ENCODE results near the gene FITM2. TPM values are rescaled to one million over a fixed set of nuclear protein-coding genes. Genes with fewer than 3 reads are reported as not detected.

The FITM2 gene
- total RNA-seq, 2 donors from 2014 or later, result 7.0 to 17.1 TPM

GRCh38 chr20:44344723-44345122, 33.7 kb upstream of the FITM2 start:
- H3K4me1 ChIP-seq, result no peaks in the 10 kb centered on the region
- no peak for ATAC-seq
- no peaks in the 10 kb centered on the region for H3K27me3 ChIP-seq
- H3K4me3 ChIP-seq, result no peak overlapping the region
- no peak for DNase-seq
- no peaks in the 10 kb centered on the region for H3K36me3 ChIP-seq (replicated peaks in 1 of 2; ENCODE audit: insufficient read depth in 1 of 2, low read depth in 2 of 2)
- intact Hi-C loops (cut with DNase I), result no loop called here
- TF ChIP-seq POLR2A (IDR thresholded peaks at IDR 0.05), result no peak
- H3K27ac ChIP-seq, result no peak overlapping the region
- WGBS, 2 donors, result 48 to 55% methylated on average over 4 of the region's 4 CpGs
- H3K9me3 ChIP-seq, result no peaks in the 10 kb centered on the region

- TF ChIP-seq POLR2A (IDR thresholded peaks at IDR 0.05) (no peak), CTCF (IDR thresholded peaks at IDR 0.05) (no peak)
- 82 to 90% methylated on average over 12 of the region's 12 CpGs for WGBS, 2 donors
- Histone ChIP-seq H3K27me3 (no peaks in the 10 kb centered on the region), H3K4me3 (no peak overlapping the region), H3K4me1 (no peaks in the 10 kb centered on the region), H3K27ac (no peak overlapping the region), H3K36me3 (replicated peaks in 1 of 2; ENCODE audit: insufficient read depth in 1 of 2, low read depth in 2 of 2) (no peaks in the 10 kb centered on the region), H3K9me3 (no peaks in the 10 kb centered on the region)
- ATAC-seq, result no peak
- no peak for DNase-seq
- intact Hi-C loops (cut with DNase I), result no loop called here
These were observed 32.2 kb upstream of the FITM2 start for GRCh38 chr20:44343162-44343675.

GRCh38 chr20:44342248-44342647, 31.2 kb upstream of the FITM2 start:
- intact Hi-C loops (cut with DNase I), result no loop called here
- H3K9me3 ChIP-seq, result no peaks in the 10 kb centered on the region
- H3K27ac ChIP-seq, result no peak overlapping the region
- TF ChIP-seq CTCF (IDR thresholded peaks at IDR 0.05) (no peak), POLR2A (IDR thresholded peaks at IDR 0.05) (no peak)
- H3K4me3 ChIP-seq, result no peak overlapping the region
- DNase-seq (no peak), ATAC-seq (no peak)
- no peaks in the 10 kb centered on the region for H3K4me1 ChIP-seq
- 74 to 83% methylated on average over 6 of the region's 6 CpGs for WGBS, 2 donors
- no peaks in the 10 kb centered on the region for H3K27me3 ChIP-seq
- no peaks in the 10 kb centered on the region for H3K36me3 ChIP-seq (replicated peaks in 1 of 2; ENCODE audit: insufficient read depth in 1 of 2, low read depth in 2 of 2)

GRCh38 chr20:44336725-44337380, 25.9 kb upstream of the FITM2 start, which contains the start of gene R3HDML:
R3HDML (plus strand) TSS chr20:44337043; CDS start chr20:44337158, 115 bp downstream.
- intact Hi-C loops (cut with DNase I), result no loop called here
- WGBS, 2 donors, result 82 to 91% methylated on average over 3 to 16 of the region's 16 CpGs
- DNase-seq, result no peak
- Histone ChIP-seq H3K27me3 (no peaks in the 10 kb centered on the region), H3K27ac (no peak within 1 kb of the TSS), H3K9me3 (no peaks in the 10 kb centered on the region), H3K4me1 (peaks cover 3% of the 10 kb centered on the region), H3K4me3 (no peak within 1 kb of the TSS), H3K36me3 (replicated peaks in 1 of 2; ENCODE audit: insufficient read depth in 1 of 2, low read depth in 2 of 2) (no peaks in the 10 kb centered on the region)
- TF ChIP-seq CTCF (IDR thresholded peaks at IDR 0.05) (no peak), POLR2A (IDR thresholded peaks at IDR 0.05) (no peak)
- ATAC-seq, result no peak

- TF ChIP-seq POLR2A (IDR thresholded peaks at IDR 0.05), result no peak
- TF ChIP-seq CTCF (IDR thresholded peaks at IDR 0.05), result no peak
- Histone ChIP-seq H3K27me3 (no peaks in the 10 kb centered on the region), H3K36me3 (replicated peaks in 1 of 2; ENCODE audit: insufficient read depth in 1 of 2, low read depth in 2 of 2) (no peaks in the 10 kb centered on the region), H3K4me3 (no peak overlapping the region), H3K9me3 (no peaks in the 10 kb centered on the region), H3K27ac (no peak overlapping the region), H3K4me1 (peaks cover 3% of the 10 kb centered on the region)
- DNase-seq (no peak), ATAC-seq (no peak)
- intact Hi-C loops (cut with DNase I), result no loop called here
- WGBS, 2 donors, result 59 to 71% methylated on average over 12 to 15 of the region's 15 CpGs
These were observed 25.1 kb upstream of the FITM2 start for GRCh38 chr20:44336086-44336485.
